Endodermal cell (in vitro differentiated cells): ENCODE results near the gene PYGB. TPM values are rescaled to one million over a fixed set of nuclear protein-coding genes. Genes with fewer than 3 reads are reported as not detected.

Experiments used
- DNase-seq: peaks from one replicate; pipeline ENCODE4 v3.0.0-alpha.2; 2017
- H3K27ac ChIP-seq: 2 replicates; pipeline ENCODE4 v1.5.1; 2013; ENCODE audit warnings: mild to moderate bottlenecking, low read depth, low read length, moderate library complexity
- H3K27me3 ChIP-seq: 2 replicates; pipeline ENCODE4 v1.6.1; 2013; ENCODE audit warnings: mild to moderate bottlenecking, low read length, moderate library complexity; ENCODE audit not compliant: insufficient read depth, control insufficient read depth, poor library complexity, severe bottlenecking
- H3K36me3 ChIP-seq: 2 replicates; pipeline ENCODE4 v1.7.0; 2013; ENCODE audit warnings: mild to moderate bottlenecking, low read length, moderate library complexity; ENCODE audit not compliant: control insufficient read depth, insufficient read depth
- H3K4me1 ChIP-seq: one replicate; pipeline ENCODE4 v1.7.0; 2013; ENCODE audit warnings: low read length; ENCODE audit not compliant: control insufficient read depth, insufficient read depth
- H3K4me3 ChIP-seq: 2 replicates; pipeline ENCODE4 v1.5.1; 2013; ENCODE audit warnings: mild to moderate bottlenecking, low read length, moderate library complexity
- H3K9ac ChIP-seq: 2 replicates; pipeline ENCODE4 v1.6.1; 2013; ENCODE audit warnings: mild to moderate bottlenecking, low read length, moderate library complexity; ENCODE audit not compliant: poor library complexity, severe bottlenecking; ENCODE audit errors: extremely low read depth
- H3K9me3 ChIP-seq: 2 replicates; pipeline ENCODE4 v1.6.1; 2013; ENCODE audit warnings: mild to moderate bottlenecking, low read length, moderate library complexity; ENCODE audit not compliant: control insufficient read depth
- H3K27ac Mint-ChIP-seq: 2 replicates; pipeline ENCODE4 v1.8.0; 2020; ENCODE audit warnings: mixed read lengths
- H3K27me3 Mint-ChIP-seq: 2 replicates; pipeline ENCODE4 v1.8.0; 2021; ENCODE audit warnings: mild to moderate bottlenecking, mixed read lengths; ENCODE audit not compliant: insufficient read depth
- H3K36me3 Mint-ChIP-seq: 2 replicates; pipeline ENCODE4 v1.8.0; 2020; ENCODE audit warnings: low read depth, mixed read lengths
- H3K4me1 Mint-ChIP-seq: 2 replicates; pipeline ENCODE4 v1.8.0; 2020; ENCODE audit warnings: mixed read lengths
- H3K4me3 Mint-ChIP-seq: 2 replicates; pipeline ENCODE4 v1.8.0; 2020; ENCODE audit warnings: mild to moderate bottlenecking, moderate library complexity, mixed read lengths
- H3K9me3 Mint-ChIP-seq: 2 replicates; pipeline ENCODE4 v1.8.0; 2020; ENCODE audit warnings: mild to moderate bottlenecking, mixed read lengths
- CTCF ChIP-seq: fragments of 200-600 bp; sonication (generic); conservative IDR thresholded peaks from 2 replicates; pipeline ENCODE4 v1.5.0; 2021; ENCODE audit warnings: antibody characterized with exemption, mild to moderate bottlenecking
- WGBS, 2 experiments: methylation state at CpG; one replicate each; pipeline versions ENCODE4 v1.1.5 to v1.1.7; 2013; ENCODE audit warnings: missing lambda C conversion rate in 2 of 2, mixed read lengths in 1 of 2; ENCODE audit not compliant: insufficient coverage in 1 of 2, insufficient read length in 1 of 2; 5-methylcytosine and 5-hydroxymethylcytosine counted together
- total RNA-seq, 2 donors: library from RNA; stranded (reverse); fragmentation: NEBNext Ultra II Directional in 1 of 2; extraction: Animal tissue kit (Norgen Biotek cat#: 25700) in 1 of 2; gene quantifications; 2 replicates in 1 of 2; 3 replicates in 1 of 2; pipeline ENCODE4 v1.2.1, GENCODE V29; 2021

PYGB gene
- total RNA-seq, 2 donors from 2014 or later: 59.3 to 66.8 TPM

- H3K4me1 ChIP-seq: peaks cover 4% of the 10 kb centered on the region
- Mint-ChIP-seq H3K27ac (no peak overlapping the region), H3K4me1 (peaks cover 20% of the 10 kb centered on the region), H3K9me3 (peaks cover 10% of the 10 kb centered on the region), H3K4me3 (no peak overlapping the region), H3K27me3 (no peaks in the 10 kb centered on the region), H3K36me3 (peaks cover 17% of the 10 kb centered on the region)
- 91% methylated on average over 11 to 17 of the region's 17 CpGs for WGBS, 2 experiments
- H3K27ac ChIP-seq: no peak overlapping the region
- peak; percentile 70 for TF ChIP-seq CTCF
- no peak overlapping the region for H3K4me3 ChIP-seq
- no peaks in the 10 kb centered on the region for H3K27me3 ChIP-seq
- DNase-seq: peak; percentile 77
- H3K9ac ChIP-seq: no peak overlapping the region
- peaks cover 5% of the 10 kb centered on the region for H3K9me3 ChIP-seq
- peaks cover 11% of the 10 kb centered on the region for H3K36me3 ChIP-seq
Measured at GRCh38 chr20:25336561-25337422, 88.9 kb downstream of the PYGB start.

- peaks cover 4% of the 10 kb centered on the region for H3K4me1 ChIP-seq
- no peak for DNase-seq
- peaks cover 5% of the 10 kb centered on the region for H3K9me3 ChIP-seq
- Mint-ChIP-seq H3K4me1 (peaks cover 20% of the 10 kb centered on the region), H3K36me3 (peaks cover 17% of the 10 kb centered on the region), H3K27me3 (no peaks in the 10 kb centered on the region), H3K9me3 (peaks cover 10% of the 10 kb centered on the region), H3K4me3 (no peak overlapping the region), H3K27ac (peak overlapping the region; percentile 15)
- H3K27me3 ChIP-seq: no peaks in the 10 kb centered on the region
- H3K36me3 ChIP-seq: peaks cover 11% of the 10 kb centered on the region
- H3K9ac ChIP-seq: no peak overlapping the region
- H3K27ac ChIP-seq: no peak overlapping the region
- TF ChIP-seq CTCF: no peak
- WGBS, 2 experiments: 95 to 100% methylated on average over 2 to 11 of the region's 11 CpGs
- no peak overlapping the region for H3K4me3 ChIP-seq
Measured at GRCh38 chr20:25338112-25339023, 90.5 kb downstream of the PYGB start.

- Mint-ChIP-seq H3K36me3 (peaks cover 18% of the 10 kb centered on the region), H3K4me3 (no peak overlapping the region), H3K4me1 (peaks cover 25% of the 10 kb centered on the region), H3K27me3 (no peaks in the 10 kb centered on the region), H3K27ac (peak overlapping the region; percentile 63), H3K9me3 (peaks cover 7% of the 10 kb centered on the region)
- peaks cover 4% of the 10 kb centered on the region for H3K4me1 ChIP-seq
- H3K27ac ChIP-seq: no peak overlapping the region
- no peak for DNase-seq
- peaks cover 11% of the 10 kb centered on the region for H3K36me3 ChIP-seq
- H3K4me3 ChIP-seq: no peak overlapping the region
- no peaks in the 10 kb centered on the region for H3K27me3 ChIP-seq
- TF ChIP-seq CTCF: no peak
- H3K9ac ChIP-seq: no peak overlapping the region
- WGBS, 2 experiments: 92% methylated on average over 12 of the region's 12 CpGs
- peaks cover 5% of the 10 kb centered on the region for H3K9me3 ChIP-seq
Measured at GRCh38 chr20:25339608-25340007, 91.7 kb downstream of the PYGB start.
